Measurements from ENCODE around the gene SCIN.

GRCh38 chr7:12706900-12707536 lies 136.5 kb downstream of the SCIN start:
- TF ChIP-seq CTCF (IDR thresholded peaks at IDR 0.05; ENCODE audit: control extremely low read depth in 1 of 3, insufficient read depth in 1 of 3, low read depth in 1 of 3, low read length in 3 of 3) (no peak), GABPA (IDR thresholded peaks at IDR 0.05; ENCODE audit: borderline replicate concordance, insufficient read depth, low read length) (no peak), EZH2 (IDR thresholded peaks at IDR 0.05; ENCODE audit: low read depth, low read length, severe bottlenecking) (no peak), CBX8 (IDR thresholded peaks at IDR 0.05; ENCODE audit: borderline replicate concordance, low read depth, low read length) (no peak)
- TF ChIP-seq, protein P1, sequence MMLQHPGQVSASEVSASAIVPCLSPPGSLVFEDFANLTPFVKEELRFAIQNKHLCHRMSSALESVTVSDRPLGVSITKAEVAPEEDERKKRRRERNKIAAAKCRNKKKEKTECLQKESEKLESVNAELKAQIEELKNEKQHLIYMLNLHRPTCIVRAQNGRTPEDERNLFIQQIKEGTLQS (IDR thresholded peaks at IDR 0.05; ENCODE audit: insufficient read depth, low read depth, low read length) = no peak
- TF ChIP-seq, protein P2, sequence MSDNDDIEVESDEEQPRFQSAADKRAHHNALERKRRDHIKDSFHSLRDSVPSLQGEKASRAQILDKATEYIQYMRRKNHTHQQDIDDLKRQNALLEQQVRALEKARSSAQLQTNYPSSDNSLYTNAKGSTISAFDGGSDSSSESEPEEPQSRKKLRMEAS (IDR thresholded peaks at IDR 0.05) = no peak
